NOMO-1 treated with DMSO at 0.1 percent for 48 hours (cell line): ENCODE results near the gene GIMD1.
A peak's percentile ranks its signal among the peaks of the same experiment; 100 is the strongest.
"Not testable (repeated sequence)": the region's sequence is repeated elsewhere in the genome, so short reads cannot be mapped to it uniquely, and the experiment has no call there.

ENCODE experiments used
- DNase-seq: peaks from one replicate; lab custom pipeline; 2025; ENCODE audit not compliant: unreplicated experiment; lab: John Stamatoyannopoulos, UW

The GIMD1 gene

GRCh38 chr4:106368678-106369077 is at the start of gene GIMD1:
Gene GIMD1, minus strand, starts transcription at chr4:106368778. Its CDS starts 1,343 bp downstream, at chr4:106367435.
- no peak for DNase-seq

- no peak for DNase-seq
These were observed 45.8 kb upstream of the GIMD1 start for GRCh38 chr4:106414366-106414765.

- no peak for DNase-seq
These were observed 41.6 kb upstream of the GIMD1 start for GRCh38 chr4:106409901-106410889.

- DNase-seq, result not testable (repeated sequence)
These were observed 39.4 kb upstream of the GIMD1 start for GRCh38 chr4:106408004-106408403.

- DNase-seq, result no peak
These were observed 32.6 kb upstream of the GIMD1 start for GRCh38 chr4:106401157-106401556.

GRCh38 chr4:106398898-106399297 is 30.3 kb upstream of the GIMD1 start:
- not testable (repeated sequence) for DNase-seq

GRCh38 chr4:106395582-106395981 is 27.0 kb upstream of the GIMD1 start:
- no peak for DNase-seq

GRCh38 chr4:106385853-106386393 is 17.3 kb upstream of the GIMD1 start:
- DNase-seq, result no peak

GRCh38 chr4:106384878-106385277 is 16.3 kb upstream of the GIMD1 start:
- no peak for DNase-seq

- DNase-seq, result no peak
These were observed 11.6 kb upstream of the GIMD1 start for GRCh38 chr4:106380179-106380578.

GRCh38 chr4:106373026-106373425 is 4.4 kb upstream of the GIMD1 start:
- DNase-seq, result no peak

GRCh38 chr4:106371161-106371560 is 2.6 kb upstream of the GIMD1 start:
- DNase-seq, result no peak

GRCh38 chr4:106370214-106370613 is 1.6 kb upstream of the GIMD1 start:
- DNase-seq, result peak; percentile 74

- DNase-seq, result peak; percentile 79
These were observed 980 bp upstream of the GIMD1 start for GRCh38 chr4:106369456-106370060.

GRCh38 chr4:106367072-106367471 is 1.5 kb downstream of the GIMD1 start:
- no peak for DNase-seq

GRCh38 chr4:106366026-106366425 is 2.6 kb downstream of the GIMD1 start:
- no peak for DNase-seq

- DNase-seq, result peak; percentile 88
These were observed 3.0 kb downstream of the GIMD1 start for GRCh38 chr4:106365613-106366012.

- no peak for DNase-seq
These were observed 4.3 kb downstream of the GIMD1 start for GRCh38 chr4:106364282-106364681.

GRCh38 chr4:106362086-106362825 is 6.3 kb downstream of the GIMD1 start:
- DNase-seq, result no peak

- peak; percentile 70 for DNase-seq
These were observed 9.7 kb downstream of the GIMD1 start for GRCh38 chr4:106358899-106359298.

- no peak for DNase-seq
These were observed 13.4 kb downstream of the GIMD1 start for GRCh38 chr4:106355193-106355592.
